SK-N-SH treated with all-trans-retinoic acid at 6 μM for 48 hours (cell line): ENCODE measurements around the gene DOCK1.

Source experiments
- GLIS3 ChIP-seq: fragments of 250-450 bp; sonication (Bioruptor Pico); IDR thresholded peaks from 2 replicates; pipeline ENCODE4 v1.5.0; 2020; ENCODE audit warnings: mild to moderate bottlenecking, moderate library complexity
- SNAI2 ChIP-seq: fragments of 250-450 bp; sonication (Bioruptor Pico); IDR thresholded peaks from 2 replicates; pipeline ENCODE4 v1.5.0; 2020; ENCODE audit warnings: mild to moderate bottlenecking, moderate library complexity
- ZNF8 ChIP-seq: fragments of 450-650 bp; formaldehyde crosslinking; IDR thresholded peaks from 2 replicates; pipeline ENCODE4 v1.5.0; 2020; ENCODE audit warnings: mild to moderate bottlenecking, moderate library complexity
- TF ChIP-seq, protein P1 (sequence below): fragments of 250-450 bp; sonication (Bioruptor Pico); IDR thresholded peaks from 2 replicates; pipeline ENCODE4 v1.5.1; 2021; ENCODE audit warnings: mild to moderate bottlenecking, moderate library complexity
- TF ChIP-seq, protein P2 (sequence below): fragments of 250-450 bp; sonication (Bioruptor Pico); IDR thresholded peaks from 2 replicates; pipeline ENCODE4 v1.5.1; 2020; ENCODE audit warnings: low read depth, mild to moderate bottlenecking, moderate library complexity
- TF ChIP-seq, protein P3 (sequence below): fragments of 250-450 bp; sonication (Bioruptor Pico); IDR thresholded peaks from 2 replicates; pipeline ENCODE4 v1.8.0; 2020; ENCODE audit warnings: mild to moderate bottlenecking, moderate library complexity, borderline replicate concordance

DNA sequence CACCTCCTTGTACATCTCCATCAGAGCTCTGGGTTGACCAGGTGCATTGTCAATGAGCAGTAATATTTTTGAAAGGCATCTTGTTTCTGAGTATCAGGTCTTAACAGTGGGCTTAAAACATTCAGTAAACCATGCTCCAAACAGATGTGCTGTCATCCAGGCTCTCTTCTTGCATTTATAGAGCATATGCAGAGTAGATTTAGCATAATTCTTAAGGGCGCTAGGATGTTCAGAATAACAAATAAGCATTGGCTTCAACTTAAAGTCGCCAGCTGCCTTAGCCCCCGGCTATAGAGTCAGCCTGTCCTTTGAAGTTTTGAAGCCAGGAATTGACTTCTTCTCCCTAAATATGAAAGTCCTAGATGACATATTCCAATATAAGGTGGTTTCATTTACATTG is 421.7 kb downstream of the DOCK1 start:
- TF ChIP-seq GLIS3 (CRISPR knock-in tag) = no peak
- TF ChIP-seq, protein P1, sequence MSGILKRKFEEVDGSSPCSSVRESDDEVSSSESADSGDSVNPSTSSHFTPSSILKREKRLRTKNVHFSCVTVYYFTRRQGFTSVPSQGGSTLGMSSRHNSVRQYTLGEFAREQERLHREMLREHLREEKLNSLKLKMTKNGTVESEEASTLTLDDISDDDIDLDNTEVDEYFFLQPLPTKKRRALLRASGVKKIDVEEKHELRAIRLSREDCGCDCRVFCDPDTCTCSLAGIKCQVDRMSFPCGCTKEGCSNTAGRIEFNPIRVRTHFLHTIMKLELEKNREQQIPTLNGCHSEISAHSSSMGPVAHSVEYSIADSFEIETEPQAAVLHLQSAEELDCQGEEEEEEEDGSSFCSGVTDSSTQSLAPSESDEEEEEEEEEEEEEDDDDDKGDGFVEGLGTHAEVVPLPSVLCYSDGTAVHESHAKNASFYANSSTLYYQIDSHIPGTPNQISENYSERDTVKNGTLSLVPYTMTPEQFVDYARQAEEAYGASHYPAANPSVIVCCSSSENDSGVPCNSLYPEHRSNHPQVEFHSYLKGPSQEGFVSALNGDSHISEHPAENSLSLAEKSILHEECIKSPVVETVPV (CRISPR knock-in tag) = no peak
- TF ChIP-seq, protein P2, sequence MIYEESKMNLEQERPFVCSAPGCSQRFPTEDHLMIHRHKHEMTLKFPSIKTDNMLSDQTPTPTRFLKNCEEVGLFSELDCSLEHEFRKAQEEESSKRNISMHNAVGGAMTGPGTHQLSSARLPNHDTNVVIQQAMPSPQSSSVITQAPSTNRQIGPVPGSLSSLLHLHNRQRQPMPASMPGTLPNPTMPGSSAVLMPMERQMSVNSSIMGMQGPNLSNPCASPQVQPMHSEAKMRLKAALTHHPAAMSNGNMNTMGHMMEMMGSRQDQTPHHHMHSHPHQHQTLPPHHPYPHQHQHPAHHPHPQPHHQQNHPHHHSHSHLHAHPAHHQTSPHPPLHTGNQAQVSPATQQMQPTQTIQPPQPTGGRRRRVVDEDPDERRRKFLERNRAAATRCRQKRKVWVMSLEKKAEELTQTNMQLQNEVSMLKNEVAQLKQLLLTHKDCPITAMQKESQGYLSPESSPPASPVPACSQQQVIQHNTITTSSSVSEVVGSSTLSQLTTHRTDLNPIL = no peak
- TF ChIP-seq ZNF8 (CRISPR knock-in tag) = no peak
- TF ChIP-seq, protein P3, sequence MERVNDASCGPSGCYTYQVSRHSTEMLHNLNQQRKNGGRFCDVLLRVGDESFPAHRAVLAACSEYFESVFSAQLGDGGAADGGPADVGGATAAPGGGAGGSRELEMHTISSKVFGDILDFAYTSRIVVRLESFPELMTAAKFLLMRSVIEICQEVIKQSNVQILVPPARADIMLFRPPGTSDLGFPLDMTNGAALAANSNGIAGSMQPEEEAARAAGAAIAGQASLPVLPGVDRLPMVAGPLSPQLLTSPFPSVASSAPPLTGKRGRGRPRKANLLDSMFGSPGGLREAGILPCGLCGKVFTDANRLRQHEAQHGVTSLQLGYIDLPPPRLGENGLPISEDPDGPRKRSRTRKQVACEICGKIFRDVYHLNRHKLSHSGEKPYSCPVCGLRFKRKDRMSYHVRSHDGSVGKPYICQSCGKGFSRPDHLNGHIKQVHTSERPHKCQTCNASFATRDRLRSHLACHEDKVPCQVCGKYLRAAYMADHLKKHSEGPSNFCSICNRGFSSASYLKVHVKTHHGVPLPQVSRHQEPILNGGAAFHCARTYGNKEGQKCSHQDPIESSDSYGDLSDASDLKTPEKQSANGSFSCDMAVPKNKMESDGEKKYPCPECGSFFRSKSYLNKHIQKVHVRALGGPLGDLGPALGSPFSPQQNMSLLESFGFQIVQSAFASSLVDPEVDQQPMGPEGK (CRISPR knock-in tag) = no peak
- no peak for TF ChIP-seq SNAI2 (CRISPR knock-in tag)
